GM19035 (cell line): ENCODE measurements around the gene SPTLC1.

Experiments
- ATAC-seq: cut with Tn5 transposase; IDR thresholded peaks from one replicate; pipeline ENCODE4 v1.9.1; 2021; ENCODE audit not compliant: unreplicated experiment

SPTLC1 gene

GRCh38 chr9:92095236-92095635, 20.0 kb downstream of the SPTLC1 start:
- no peak for ATAC-seq

GRCh38 chr9:92094655-92095054, 20.6 kb downstream of the SPTLC1 start:
- no peak for ATAC-seq

GRCh38 chr9:92077888-92078287, 37.3 kb downstream of the SPTLC1 start:
- ATAC-seq: no peak

- ATAC-seq: no peak
Observed at GRCh38 chr9:92071634-92072033, 43.6 kb downstream of the SPTLC1 start.

GRCh38 chr9:92066168-92066567, 49.0 kb downstream of the SPTLC1 start:
- ATAC-seq: no peak

- ATAC-seq: no peak
Observed at GRCh38 chr9:92064711-92065110, 50.5 kb downstream of the SPTLC1 start.

- ATAC-seq: no peak
Observed at GRCh38 chr9:92061184-92061583, 54.0 kb downstream of the SPTLC1 start.

GRCh38 chr9:92059661-92060060, 55.6 kb downstream of the SPTLC1 start:
- ATAC-seq: no peak

GRCh38 chr9:92058723-92059444, 56.3 kb downstream of the SPTLC1 start:
- ATAC-seq: no peak

GRCh38 chr9:92058026-92058425, 57.2 kb downstream of the SPTLC1 start:
- no peak for ATAC-seq

- no peak for ATAC-seq
Observed at GRCh38 chr9:92057226-92057625, 58.0 kb downstream of the SPTLC1 start.

GRCh38 chr9:92055624-92056023, 59.6 kb downstream of the SPTLC1 start:
- no peak for ATAC-seq

- no peak for ATAC-seq
Observed at GRCh38 chr9:92048924-92049625, 66.1 kb downstream of the SPTLC1 start.

GRCh38 chr9:92047500-92047899, 67.7 kb downstream of the SPTLC1 start:
- ATAC-seq: no peak

GRCh38 chr9:92046676-92047075, 68.5 kb downstream of the SPTLC1 start:
- no peak for ATAC-seq

GRCh38 chr9:92044936-92045335, 70.3 kb downstream of the SPTLC1 start:
- no peak for ATAC-seq

GRCh38 chr9:92043002-92043401, 72.2 kb downstream of the SPTLC1 start:
- ATAC-seq: no peak

GRCh38 chr9:92042260-92042659, 73.0 kb downstream of the SPTLC1 start:
- no peak for ATAC-seq

GRCh38 chr9:92036756-92037155, 78.5 kb downstream of the SPTLC1 start:
- no peak for ATAC-seq

- no peak for ATAC-seq
Observed at GRCh38 chr9:92036411-92036746, 78.8 kb downstream of the SPTLC1 start.

- no peak for ATAC-seq
Observed at GRCh38 chr9:92035687-92036410, 79.4 kb downstream of the SPTLC1 start.

- no peak for ATAC-seq
Observed at GRCh38 chr9:92035146-92035545, 80.1 kb downstream of the SPTLC1 start.
